NOMO-1 treated with DMSO at 0.1 percent for 48 hours (cell line): ENCODE results near the gene FBLN7.
A peak's percentile ranks its signal among the peaks of the same experiment; 100 is the strongest.
"Not testable (repeated sequence)": the region's sequence is repeated elsewhere in the genome, so short reads cannot be mapped to it uniquely, and the experiment has no call there.

ENCODE experiments used
- DNase-seq: peaks from one replicate; lab custom pipeline; 2025; ENCODE audit not compliant: unreplicated experiment; lab: John Stamatoyannopoulos, UW

The FBLN7 gene

GRCh38 chr2:112182581-112183034, 44.4 kb downstream of the FBLN7 start:
- DNase-seq: no peak

GRCh38 chr2:112183327-112184025, 45.3 kb downstream of the FBLN7 start:
- no peak for DNase-seq

GRCh38 chr2:112184121-112184520, 45.9 kb downstream of the FBLN7 start:
- DNase-seq: no peak

- DNase-seq: no peak
Measured at GRCh38 chr2:112185131-112185530, 46.9 kb downstream of the FBLN7 start.

- no peak for DNase-seq
Measured at GRCh38 chr2:112187046-112187715, 49.0 kb downstream of the FBLN7 start.

- no peak for DNase-seq
Measured at GRCh38 chr2:112187805-112188596, 49.8 kb downstream of the FBLN7 start.

GRCh38 chr2:112189001-112189556, 50.9 kb downstream of the FBLN7 start:
- DNase-seq: no peak

- no peak for DNase-seq
Measured at GRCh38 chr2:112194028-112194427, 55.8 kb downstream of the FBLN7 start.

GRCh38 chr2:112194482-112194881, 56.3 kb downstream of the FBLN7 start:
- DNase-seq: no peak

- no peak for DNase-seq
Measured at GRCh38 chr2:112195167-112195766, 57.1 kb downstream of the FBLN7 start.

GRCh38 chr2:112195950-112196349, 57.8 kb downstream of the FBLN7 start:
- no peak for DNase-seq

- DNase-seq: no peak
Measured at GRCh38 chr2:112197868-112198267, 59.7 kb downstream of the FBLN7 start.

GRCh38 chr2:112198780-112199179, 60.6 kb downstream of the FBLN7 start:
- DNase-seq: no peak

- DNase-seq: no peak
Measured at GRCh38 chr2:112199188-112199587, 61.0 kb downstream of the FBLN7 start.

- DNase-seq: no peak
Measured at GRCh38 chr2:112201696-112202430, 63.7 kb downstream of the FBLN7 start.

GRCh38 chr2:112204411-112204810, 66.2 kb downstream of the FBLN7 start:
- peak; percentile 22 for DNase-seq

- not testable (repeated sequence) for DNase-seq
Measured at GRCh38 chr2:112207905-112208304, 69.7 kb downstream of the FBLN7 start.

- DNase-seq: no peak
Measured at GRCh38 chr2:112216167-112216566, 78.0 kb downstream of the FBLN7 start.

GRCh38 chr2:112217854-112218253, 79.7 kb downstream of the FBLN7 start:
- no peak for DNase-seq

- DNase-seq: no peak
Measured at GRCh38 chr2:112220186-112220585, 82.0 kb downstream of the FBLN7 start.
